ENCODE results near the gene SIGLEC8. TPM values are rescaled to one million over a fixed set of nuclear protein-coding genes. Genes with fewer than 3 reads are reported as not detected.

Gene SIGLEC8
- total and polyA plus RNA-seq, 2 of the 8 experiments (the other 6 are each of a cell fraction or from before 2014, with no cell fraction given), result not detected

DNA sequence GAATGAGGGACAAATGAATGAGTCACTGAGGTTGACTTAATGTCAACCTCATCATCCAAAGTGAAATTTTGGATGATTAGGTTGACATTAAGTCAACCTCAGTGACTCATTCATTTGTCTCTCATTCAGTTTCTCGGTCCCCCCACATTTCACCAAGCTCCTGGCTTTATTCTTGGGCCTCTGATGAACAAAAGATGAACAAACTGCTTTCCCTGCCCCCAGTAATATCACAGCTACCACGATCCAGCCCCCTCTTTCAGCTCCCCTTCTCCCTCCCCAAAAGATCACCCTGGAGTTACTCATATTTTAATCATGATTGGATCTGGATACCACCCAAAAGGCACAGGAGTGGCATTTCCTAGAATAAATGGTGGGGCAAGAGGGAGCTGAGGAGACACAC, 30.9 kb upstream of the SIGLEC8 start (continued):
- TF ChIP-seq, protein P1, sequence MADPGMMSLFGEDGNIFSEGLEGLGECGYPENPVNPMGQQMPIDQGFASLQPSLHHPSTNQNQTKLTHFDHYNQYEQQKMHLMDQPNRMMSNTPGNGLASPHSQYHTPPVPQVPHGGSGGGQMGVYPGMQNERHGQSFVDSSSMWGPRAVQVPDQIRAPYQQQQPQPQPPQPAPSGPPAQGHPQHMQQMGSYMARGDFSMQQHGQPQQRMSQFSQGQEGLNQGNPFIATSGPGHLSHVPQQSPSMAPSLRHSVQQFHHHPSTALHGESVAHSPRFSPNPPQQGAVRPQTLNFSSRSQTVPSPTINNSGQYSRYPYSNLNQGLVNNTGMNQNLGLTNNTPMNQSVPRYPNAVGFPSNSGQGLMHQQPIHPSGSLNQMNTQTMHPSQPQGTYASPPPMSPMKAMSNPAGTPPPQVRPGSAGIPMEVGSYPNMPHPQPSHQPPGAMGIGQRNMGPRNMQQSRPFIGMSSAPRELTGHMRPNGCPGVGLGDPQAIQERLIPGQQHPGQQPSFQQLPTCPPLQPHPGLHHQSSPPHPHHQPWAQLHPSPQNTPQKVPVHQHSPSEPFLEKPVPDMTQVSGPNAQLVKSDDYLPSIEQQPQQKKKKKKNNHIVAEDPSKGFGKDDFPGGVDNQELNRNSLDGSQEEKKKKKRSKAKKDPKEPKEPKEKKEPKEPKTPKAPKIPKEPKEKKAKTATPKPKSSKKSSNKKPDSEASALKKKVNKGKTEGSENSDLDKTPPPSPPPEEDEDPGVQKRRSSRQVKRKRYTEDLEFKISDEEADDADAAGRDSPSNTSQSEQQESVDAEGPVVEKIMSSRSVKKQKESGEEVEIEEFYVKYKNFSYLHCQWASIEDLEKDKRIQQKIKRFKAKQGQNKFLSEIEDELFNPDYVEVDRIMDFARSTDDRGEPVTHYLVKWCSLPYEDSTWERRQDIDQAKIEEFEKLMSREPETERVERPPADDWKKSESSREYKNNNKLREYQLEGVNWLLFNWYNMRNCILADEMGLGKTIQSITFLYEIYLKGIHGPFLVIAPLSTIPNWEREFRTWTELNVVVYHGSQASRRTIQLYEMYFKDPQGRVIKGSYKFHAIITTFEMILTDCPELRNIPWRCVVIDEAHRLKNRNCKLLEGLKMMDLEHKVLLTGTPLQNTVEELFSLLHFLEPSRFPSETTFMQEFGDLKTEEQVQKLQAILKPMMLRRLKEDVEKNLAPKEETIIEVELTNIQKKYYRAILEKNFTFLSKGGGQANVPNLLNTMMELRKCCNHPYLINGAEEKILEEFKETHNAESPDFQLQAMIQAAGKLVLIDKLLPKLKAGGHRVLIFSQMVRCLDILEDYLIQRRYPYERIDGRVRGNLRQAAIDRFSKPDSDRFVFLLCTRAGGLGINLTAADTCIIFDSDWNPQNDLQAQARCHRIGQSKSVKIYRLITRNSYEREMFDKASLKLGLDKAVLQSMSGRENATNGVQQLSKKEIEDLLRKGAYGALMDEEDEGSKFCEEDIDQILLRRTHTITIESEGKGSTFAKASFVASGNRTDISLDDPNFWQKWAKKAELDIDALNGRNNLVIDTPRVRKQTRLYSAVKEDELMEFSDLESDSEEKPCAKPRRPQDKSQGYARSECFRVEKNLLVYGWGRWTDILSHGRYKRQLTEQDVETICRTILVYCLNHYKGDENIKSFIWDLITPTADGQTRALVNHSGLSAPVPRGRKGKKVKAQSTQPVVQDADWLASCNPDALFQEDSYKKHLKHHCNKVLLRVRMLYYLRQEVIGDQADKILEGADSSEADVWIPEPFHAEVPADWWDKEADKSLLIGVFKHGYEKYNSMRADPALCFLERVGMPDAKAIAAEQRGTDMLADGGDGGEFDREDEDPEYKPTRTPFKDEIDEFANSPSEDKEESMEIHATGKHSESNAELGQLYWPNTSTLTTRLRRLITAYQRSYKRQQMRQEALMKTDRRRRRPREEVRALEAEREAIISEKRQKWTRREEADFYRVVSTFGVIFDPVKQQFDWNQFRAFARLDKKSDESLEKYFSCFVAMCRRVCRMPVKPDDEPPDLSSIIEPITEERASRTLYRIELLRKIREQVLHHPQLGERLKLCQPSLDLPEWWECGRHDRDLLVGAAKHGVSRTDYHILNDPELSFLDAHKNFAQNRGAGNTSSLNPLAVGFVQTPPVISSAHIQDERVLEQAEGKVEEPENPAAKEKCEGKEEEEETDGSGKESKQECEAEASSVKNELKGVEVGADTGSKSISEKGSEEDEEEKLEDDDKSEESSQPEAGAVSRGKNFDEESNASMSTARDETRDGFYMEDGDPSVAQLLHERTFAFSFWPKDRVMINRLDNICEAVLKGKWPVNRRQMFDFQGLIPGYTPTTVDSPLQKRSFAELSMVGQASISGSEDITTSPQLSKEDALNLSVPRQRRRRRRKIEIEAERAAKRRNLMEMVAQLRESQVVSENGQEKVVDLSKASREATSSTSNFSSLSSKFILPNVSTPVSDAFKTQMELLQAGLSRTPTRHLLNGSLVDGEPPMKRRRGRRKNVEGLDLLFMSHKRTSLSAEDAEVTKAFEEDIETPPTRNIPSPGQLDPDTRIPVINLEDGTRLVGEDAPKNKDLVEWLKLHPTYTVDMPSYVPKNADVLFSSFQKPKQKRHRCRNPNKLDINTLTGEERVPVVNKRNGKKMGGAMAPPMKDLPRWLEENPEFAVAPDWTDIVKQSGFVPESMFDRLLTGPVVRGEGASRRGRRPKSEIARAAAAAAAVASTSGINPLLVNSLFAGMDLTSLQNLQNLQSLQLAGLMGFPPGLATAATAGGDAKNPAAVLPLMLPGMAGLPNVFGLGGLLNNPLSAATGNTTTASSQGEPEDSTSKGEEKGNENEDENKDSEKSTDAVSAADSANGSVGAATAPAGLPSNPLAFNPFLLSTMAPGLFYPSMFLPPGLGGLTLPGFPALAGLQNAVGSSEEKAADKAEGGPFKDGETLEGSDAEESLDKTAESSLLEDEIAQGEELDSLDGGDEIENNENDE (IDR thresholded peaks at IDR 0.05; ENCODE audit: insufficient replicate concordance, low read length), result no peak
- no peak for TF ChIP-seq NANOG (IDR thresholded peaks at IDR 0.05; ENCODE audit: insufficient read depth, low read depth, low read length, poor library complexity, severe bottlenecking)
- TF ChIP-seq, protein P2, sequence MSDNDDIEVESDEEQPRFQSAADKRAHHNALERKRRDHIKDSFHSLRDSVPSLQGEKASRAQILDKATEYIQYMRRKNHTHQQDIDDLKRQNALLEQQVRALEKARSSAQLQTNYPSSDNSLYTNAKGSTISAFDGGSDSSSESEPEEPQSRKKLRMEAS (IDR thresholded peaks at IDR 0.05), result no peak
- no peak for TF ChIP-seq FOSL1 (IDR thresholded peaks at IDR 0.05; ENCODE audit: insufficient read depth, low read depth, low read length)
- no peak for TF ChIP-seq SAP30 (IDR thresholded peaks at IDR 0.05; ENCODE audit: insufficient read depth, insufficient replicate concordance, low read length)
- TF ChIP-seq KDM4A (IDR thresholded peaks at IDR 0.05; ENCODE audit: low read depth, low read length, severe bottlenecking), result no peak
- TF ChIP-seq TAF1 (IDR thresholded peaks at IDR 0.05; ENCODE audit: low read depth, low read length), result no peak
- no peak for TF ChIP-seq BCL11A (IDR thresholded peaks at IDR 0.05; ENCODE audit: low read depth in 2 of 2, low read length in 2 of 2)
- TF ChIP-seq TEAD4 (IDR thresholded peaks at IDR 0.05; ENCODE audit: low read depth, low read length), result no peak

Measured in H1 (cell line).